ENCODE data around the gene PPP1R3F. TPM values are rescaled to one million over a fixed set of nuclear protein-coding genes. Genes with fewer than 3 reads are reported as not detected.

PPP1R3F gene
- total and polyA plus RNA-seq, 12 donors = 2.6 to 11.6 (median 6.1) TPM

DNA sequence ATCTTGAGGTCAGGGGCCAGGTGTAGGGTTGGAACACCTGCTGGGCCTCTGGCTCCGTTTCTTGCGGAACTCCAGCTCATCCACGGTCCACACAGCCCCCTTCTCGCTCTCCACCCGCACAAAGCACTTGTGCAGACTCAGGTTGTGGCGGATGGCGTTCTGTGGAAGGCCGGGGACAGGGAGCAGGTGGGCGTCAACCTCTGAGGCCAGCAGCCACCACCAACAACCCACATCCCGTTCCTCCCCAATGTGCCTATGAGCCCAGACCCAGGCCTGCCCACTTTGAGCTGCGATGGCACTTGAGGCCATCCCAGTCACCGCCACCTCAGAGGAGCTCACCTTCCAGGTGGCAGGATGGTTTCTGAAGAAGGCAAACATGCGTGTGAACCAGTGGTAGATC is 18.3 kb upstream of the PPP1R3F start:
- H3K27me3 ChIP-seq = no peaks in the 10 kb centered on the region
- H3K36me3 ChIP-seq (replicated peaks in 1 of 2) = peaks cover 0 to 6% of the 10 kb centered on the region in 2 donors
- intact Hi-C loops (cut with DNase I) = no loop called here
- 90 to 94% (median 92%) methylated on average over 3 to 13 of the region's 13 CpGs for WGBS, 4 donors
- no peaks in the 10 kb centered on the region for H3K9me3 ChIP-seq (replicated peaks in 1 of 3)
- TF ChIP-seq, protein P1, sequence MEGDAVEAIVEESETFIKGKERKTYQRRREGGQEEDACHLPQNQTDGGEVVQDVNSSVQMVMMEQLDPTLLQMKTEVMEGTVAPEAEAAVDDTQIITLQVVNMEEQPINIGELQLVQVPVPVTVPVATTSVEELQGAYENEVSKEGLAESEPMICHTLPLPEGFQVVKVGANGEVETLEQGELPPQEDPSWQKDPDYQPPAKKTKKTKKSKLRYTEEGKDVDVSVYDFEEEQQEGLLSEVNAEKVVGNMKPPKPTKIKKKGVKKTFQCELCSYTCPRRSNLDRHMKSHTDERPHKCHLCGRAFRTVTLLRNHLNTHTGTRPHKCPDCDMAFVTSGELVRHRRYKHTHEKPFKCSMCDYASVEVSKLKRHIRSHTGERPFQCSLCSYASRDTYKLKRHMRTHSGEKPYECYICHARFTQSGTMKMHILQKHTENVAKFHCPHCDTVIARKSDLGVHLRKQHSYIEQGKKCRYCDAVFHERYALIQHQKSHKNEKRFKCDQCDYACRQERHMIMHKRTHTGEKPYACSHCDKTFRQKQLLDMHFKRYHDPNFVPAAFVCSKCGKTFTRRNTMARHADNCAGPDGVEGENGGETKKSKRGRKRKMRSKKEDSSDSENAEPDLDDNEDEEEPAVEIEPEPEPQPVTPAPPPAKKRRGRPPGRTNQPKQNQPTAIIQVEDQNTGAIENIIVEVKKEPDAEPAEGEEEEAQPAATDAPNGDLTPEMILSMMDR (IDR thresholded peaks at IDR 0.05) = no peak
- TF ChIP-seq POLR2A (IDR thresholded peaks at IDR 0.05) = no peak
- no peak overlapping the region for H3K4me3 ChIP-seq
- H3K27ac ChIP-seq = no peak overlapping the region
- H3K4me1 ChIP-seq (replicated peaks in 1 of 2) = no peaks in the 10 kb centered on the region
- DNase-seq = no peak

DNA sequence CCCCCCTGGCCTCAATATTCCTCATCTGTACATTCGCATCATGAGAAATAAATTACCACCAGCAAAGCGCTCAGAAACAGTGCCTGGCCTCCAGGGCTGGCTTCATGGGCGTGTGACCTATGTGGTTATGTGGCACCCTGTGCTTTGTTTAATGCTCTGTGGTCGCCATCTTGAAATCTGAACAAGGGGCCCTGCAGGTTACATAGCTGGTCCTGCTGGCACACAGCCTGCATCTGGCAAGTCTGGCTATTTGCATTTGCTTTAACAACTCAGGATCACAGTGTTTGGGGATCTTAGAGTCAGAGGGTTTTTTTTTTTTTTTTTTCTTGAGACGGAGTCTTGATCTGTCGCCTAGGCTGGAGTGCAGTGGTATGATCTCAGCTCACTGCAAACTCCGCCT is 15.0 kb upstream of the PPP1R3F start:
- intact Hi-C loops (cut with DNase I) = no loop called here
- peaks cover 4% of the 10 kb centered on the region for H3K27me3 ChIP-seq
- H3K27ac ChIP-seq = no peak overlapping the region
- no peaks in the 10 kb centered on the region for H3K4me1 ChIP-seq (replicated peaks in 1 of 2)
- H3K9me3 ChIP-seq (replicated peaks in 1 of 3) = no peaks in the 10 kb centered on the region
- DNase-seq = no peak
- H3K4me3 ChIP-seq = no peak overlapping the region
- no peaks in the 10 kb centered on the region for H3K36me3 ChIP-seq (replicated peaks in 1 of 2)
- TF ChIP-seq, protein P1 (IDR thresholded peaks at IDR 0.05) = no peak
- TF ChIP-seq POLR2A (IDR thresholded peaks at IDR 0.05) = no peak
- WGBS, 4 donors = 79 to 97% (median 88%) methylated on average over 7 of the region's 7 CpGs

DNA sequence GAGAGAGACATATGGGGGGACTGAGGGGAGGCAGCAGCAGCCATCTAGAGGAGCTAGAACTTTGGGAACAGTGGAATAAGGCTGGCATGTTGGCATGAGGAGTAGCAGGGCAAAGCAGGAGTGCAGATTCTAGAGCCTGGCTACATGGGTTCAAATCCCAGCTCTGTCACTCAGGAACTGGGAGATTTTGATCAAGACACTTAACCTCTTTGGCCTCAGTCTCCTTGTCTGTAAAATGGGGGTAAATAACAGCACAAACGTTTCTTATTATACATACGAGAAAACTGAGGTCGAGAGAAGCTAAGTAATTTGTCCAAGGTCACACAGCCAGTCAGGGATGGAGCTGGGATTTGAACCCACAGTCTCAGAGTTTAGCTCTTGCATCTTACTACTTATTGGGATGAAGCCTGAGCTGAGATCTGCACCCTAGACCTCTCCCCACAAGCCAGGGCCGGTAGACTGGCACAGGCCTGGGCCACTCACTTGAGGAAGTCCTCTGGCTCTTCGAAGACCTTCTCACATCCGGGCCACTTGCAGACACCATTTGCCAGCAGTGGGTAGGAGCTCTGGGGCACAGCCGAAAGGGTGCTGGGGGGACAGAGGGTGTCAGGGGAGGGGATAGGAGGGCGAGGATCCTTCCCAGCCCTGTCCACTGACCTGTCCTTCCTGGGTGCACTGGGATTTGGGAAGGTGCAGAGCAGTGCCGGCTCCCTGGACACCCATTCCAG is 13.2 kb upstream of the PPP1R3F start:
- WGBS, 4 donors = 64 to 79% (median 71%) methylated on average over 7 to 9 of the region's 9 CpGs; no CpG with 5 or more reads in 1 of the 4 donors
- no peak for TF ChIP-seq POLR2A (IDR thresholded peaks at IDR 0.05)
- TF ChIP-seq, protein P1 (IDR thresholded peaks at IDR 0.05) = no peak
- Histone ChIP-seq H3K9me3 (replicated peaks in 1 of 3) (no peaks in the 10 kb centered on the region), H3K36me3 (replicated peaks in 1 of 2) (no peaks in the 10 kb centered on the region), H3K27ac (no peak overlapping the region), H3K4me1 (replicated peaks in 1 of 2) (no peaks in the 10 kb centered on the region), H3K27me3 (peaks cover 4% of the 10 kb centered on the region), H3K4me3 (no peak overlapping the region)
- DNase-seq = no peak
- intact Hi-C loops (cut with DNase I) = no loop called here

DNA sequence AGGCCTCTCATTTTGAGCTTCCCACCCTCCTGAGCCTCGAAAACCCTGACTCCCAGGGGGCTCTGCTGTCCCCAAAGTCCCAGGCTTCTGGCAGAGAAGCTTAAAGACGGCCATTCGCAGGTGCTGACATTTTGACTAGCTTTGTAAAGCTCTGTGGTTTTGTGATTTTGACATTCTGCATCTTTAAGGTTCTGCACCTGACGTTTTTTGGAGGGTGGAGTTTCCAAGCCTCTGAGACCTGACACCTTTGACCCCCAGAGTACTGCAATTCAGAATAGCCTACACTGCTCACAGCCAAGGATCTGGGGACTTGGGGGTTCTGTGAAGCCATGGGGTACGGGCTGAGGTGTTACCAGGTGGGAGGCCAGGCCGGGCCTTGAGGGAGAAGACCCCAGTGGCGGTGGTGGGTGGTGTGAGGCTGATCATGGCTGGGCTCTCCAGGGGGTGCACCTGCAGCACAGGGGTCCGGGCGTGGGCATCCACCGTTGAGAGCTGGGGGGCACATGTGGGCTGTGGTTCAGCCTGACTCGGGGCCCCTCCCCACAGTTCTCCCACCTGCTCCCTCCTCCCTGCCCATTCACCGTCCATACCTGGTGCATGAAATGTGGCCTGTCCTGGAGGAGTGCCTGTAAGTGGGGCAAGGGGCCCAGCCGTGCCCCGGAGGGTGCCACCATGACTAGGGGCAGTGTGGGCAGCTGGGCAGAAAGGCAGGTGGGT is 12.4 kb upstream of the PPP1R3F start:
- Histone ChIP-seq H3K4me1 (replicated peaks in 1 of 2) (no peaks in the 10 kb centered on the region), H3K4me3 (no peak overlapping the region), H3K9me3 (replicated peaks in 1 of 3) (no peaks in the 10 kb centered on the region), H3K27me3 (peaks cover 4% of the 10 kb centered on the region), H3K36me3 (replicated peaks in 1 of 2) (no peaks in the 10 kb centered on the region), H3K27ac (no peak overlapping the region)
- TF ChIP-seq, protein P1 (IDR thresholded peaks at IDR 0.05) = no peak
- TF ChIP-seq POLR2A (IDR thresholded peaks at IDR 0.05) = no peak
- intact Hi-C loops (cut with DNase I) = no loop called here
- WGBS, 4 donors = 71 to 84% (median 79%) methylated on average over 3 to 14 of the region's 14 CpGs
- no peak for DNase-seq
